Omental fat pad (tissue), 4 donors: ENCODE results near the gene NKD1. TPM values are rescaled to one million over a fixed set of nuclear protein-coding genes. Genes with fewer than 3 reads are reported as not detected.

Source experiments
- ATAC-seq: fragments of 150-250 bp; one replicate; pipeline ENCODE4 v1.9.1; 2016; ENCODE audit warnings: mild to moderate bottlenecking, moderate library complexity; ENCODE audit not compliant: low FRiP score
- DNase-seq: peaks from one replicate; pipeline ENCODE4 v3.0.0-alpha.2; 2019; ENCODE audit warnings: low spot score
- total RNA-seq, 4 donors: library from RNA; depleted of rRNA; stranded (reverse); fragments of >200 nt; gene quantifications; one replicate each; pipeline ENCODE4 v1.1.0, GENCODE V29; 2016
- TF ChIP-seq, protein P1 (sequence below), 3 donors: fragments of 450-650 bp; IDR thresholded peaks; one replicate each; pipeline ENCODE4 v1.5.1; 2016 to 2017; ENCODE audit warnings: antibody characterized with exemption in 3 of 3, mild to moderate bottlenecking in 3 of 3, moderate library complexity in 2 of 3

NKD1 gene
- total RNA-seq, 4 donors from 2014 or later = 2.2 to 11.6 (median 3.1) TPM

DNA sequence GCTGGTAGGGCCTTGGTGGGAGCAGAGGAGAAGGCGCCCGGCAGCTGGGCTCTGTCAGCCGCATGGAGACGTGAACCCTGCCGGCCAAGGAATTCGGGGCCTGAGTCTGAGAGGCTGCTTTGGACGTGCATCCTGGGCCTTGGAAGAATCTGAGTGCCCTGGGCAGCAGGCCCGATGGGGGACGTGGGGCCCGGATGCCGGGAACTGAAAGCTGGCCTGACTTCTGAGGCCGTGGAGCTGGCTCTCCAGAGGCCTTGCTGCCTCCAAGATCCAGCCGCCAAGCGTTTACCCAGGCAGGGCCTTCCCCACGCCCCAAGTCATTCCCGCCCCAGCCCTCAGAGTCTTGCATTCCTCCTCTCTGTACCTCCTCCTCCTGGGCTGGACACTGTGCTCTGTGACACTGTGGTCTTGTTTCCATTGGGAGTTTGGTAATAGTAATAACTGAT, 37.2 kb downstream of the NKD1 start:
- TF ChIP-seq, protein P1, sequence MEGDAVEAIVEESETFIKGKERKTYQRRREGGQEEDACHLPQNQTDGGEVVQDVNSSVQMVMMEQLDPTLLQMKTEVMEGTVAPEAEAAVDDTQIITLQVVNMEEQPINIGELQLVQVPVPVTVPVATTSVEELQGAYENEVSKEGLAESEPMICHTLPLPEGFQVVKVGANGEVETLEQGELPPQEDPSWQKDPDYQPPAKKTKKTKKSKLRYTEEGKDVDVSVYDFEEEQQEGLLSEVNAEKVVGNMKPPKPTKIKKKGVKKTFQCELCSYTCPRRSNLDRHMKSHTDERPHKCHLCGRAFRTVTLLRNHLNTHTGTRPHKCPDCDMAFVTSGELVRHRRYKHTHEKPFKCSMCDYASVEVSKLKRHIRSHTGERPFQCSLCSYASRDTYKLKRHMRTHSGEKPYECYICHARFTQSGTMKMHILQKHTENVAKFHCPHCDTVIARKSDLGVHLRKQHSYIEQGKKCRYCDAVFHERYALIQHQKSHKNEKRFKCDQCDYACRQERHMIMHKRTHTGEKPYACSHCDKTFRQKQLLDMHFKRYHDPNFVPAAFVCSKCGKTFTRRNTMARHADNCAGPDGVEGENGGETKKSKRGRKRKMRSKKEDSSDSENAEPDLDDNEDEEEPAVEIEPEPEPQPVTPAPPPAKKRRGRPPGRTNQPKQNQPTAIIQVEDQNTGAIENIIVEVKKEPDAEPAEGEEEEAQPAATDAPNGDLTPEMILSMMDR (IDR thresholded peaks at IDR 0.05) = no peak
- DNase-seq (no peak), ATAC-seq (peak; percentile 50)

GRCh38 chr16:50587543-50587942, 39.3 kb downstream of the NKD1 start:
- ATAC-seq = no peak
- TF ChIP-seq, protein P1 (IDR thresholded peaks at IDR 0.05) = no peak
- DNase-seq = no peak

DNA sequence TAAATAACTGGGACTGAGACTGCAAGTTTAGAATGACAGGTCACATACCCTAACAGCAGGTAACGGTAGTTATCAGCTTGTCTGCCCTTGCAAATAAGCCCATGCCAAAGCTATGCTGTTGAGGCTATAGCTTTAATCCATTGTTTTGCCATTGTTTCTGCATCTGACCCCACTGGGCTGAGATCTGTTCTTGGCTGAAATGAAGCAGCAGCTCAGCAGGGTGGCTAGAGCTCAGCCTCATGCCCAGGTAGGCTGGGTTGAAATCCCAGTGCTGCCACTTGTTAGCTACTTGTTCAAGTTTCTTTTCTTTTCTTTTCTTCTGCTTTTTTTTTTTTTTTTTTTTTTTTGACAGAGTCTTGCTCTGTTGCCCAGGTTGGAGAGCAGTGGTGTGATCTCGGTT, 40.1 kb downstream of the NKD1 start:
- no peak for ATAC-seq
- TF ChIP-seq, protein P1 (IDR thresholded peaks at IDR 0.05) = no peak
- no peak for DNase-seq

DNA sequence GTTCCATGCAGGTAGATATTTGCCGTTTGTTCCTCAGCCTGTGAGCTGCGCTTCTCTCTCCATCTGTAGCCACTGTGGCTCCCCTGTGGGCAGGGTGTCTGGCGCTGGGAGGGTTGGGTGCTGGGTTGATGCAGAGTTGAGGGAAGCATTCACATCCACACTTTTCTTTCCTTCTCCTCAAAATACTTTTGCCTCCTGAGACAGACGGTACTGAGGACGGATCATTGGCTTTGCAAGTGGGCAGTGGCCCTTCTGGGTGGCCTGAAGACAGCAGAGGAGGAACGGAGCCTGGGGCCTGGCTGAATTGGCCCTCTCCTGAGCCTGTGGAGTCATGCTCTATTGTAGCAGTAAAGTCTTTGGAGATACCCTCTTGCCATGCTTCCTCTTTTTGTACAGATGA, 43.0 kb downstream of the NKD1 start:
- ATAC-seq = no peak
- DNase-seq = no peak
- TF ChIP-seq, protein P1 (IDR thresholded peaks at IDR 0.05) = no peak

DNA sequence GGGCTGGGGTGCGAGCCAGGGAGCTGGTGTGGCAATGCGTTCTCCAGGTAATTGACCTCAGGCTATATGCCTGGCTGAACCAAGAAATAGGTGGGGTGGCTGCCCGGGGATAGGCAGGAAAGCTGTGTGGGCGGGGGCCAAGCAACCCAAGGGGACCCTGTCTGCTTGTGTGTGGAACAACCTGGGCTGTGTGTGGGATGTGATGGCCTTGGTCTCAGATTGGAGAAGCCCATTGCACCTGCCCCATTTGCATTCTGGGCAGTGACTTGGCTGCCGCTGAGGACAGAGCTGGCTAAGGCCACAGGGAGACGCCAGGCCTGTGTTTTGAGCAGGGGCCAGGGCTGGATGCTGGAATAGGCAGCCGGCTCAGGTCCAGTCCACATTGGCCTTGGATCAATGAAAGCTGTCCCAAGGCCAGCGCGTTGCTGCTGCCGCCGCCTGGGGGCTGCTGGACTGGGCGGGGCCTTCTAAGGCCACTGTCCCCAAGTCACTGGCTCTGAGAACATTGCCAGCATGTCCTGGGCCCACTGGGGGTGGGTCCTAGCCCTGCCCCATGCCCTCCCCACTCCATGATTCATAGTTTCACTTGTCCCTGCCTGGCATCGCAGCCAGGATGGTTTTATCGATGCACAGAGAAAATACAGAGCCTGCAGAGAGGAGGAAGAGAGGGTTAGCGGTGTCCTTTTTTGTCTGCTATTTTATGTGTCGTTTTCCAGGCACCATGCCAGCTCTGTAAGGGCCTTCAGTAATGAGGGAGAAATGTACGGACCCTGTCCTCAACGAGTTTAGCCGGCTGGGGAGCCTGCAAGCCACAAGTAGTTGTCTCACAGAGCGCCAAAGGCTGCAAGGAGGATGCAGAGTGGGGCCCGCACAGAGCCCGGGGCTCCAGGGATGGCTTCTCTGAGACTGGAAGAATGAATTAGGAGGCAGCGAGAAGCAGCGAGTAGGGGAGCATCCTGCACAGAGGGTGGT, 43.9 kb downstream of the NKD1 start:
- ATAC-seq (peak; percentile 29), DNase-seq (no peak)
- TF ChIP-seq, protein P1 (IDR thresholded peaks at IDR 0.05) = no peak

DNA sequence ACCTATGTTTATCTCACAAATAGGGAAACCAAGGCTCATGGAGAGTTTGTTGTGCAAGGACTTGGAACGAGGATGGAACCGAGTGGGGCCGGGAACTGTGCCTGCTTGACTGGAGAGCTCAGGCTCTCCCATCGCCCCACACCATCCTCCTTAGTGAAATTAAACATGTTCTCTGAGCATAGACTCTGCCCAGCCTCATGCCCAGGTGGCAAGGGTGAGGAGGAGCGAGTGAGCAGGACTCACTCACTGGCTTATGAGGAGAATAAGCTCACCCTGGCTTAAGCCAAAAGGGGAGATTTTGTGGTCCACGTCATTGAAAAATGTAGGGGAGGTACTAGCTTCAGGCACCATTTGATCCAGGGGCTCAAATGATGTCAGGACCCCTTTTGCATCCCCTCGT, 44.8 kb downstream of the NKD1 start:
- ATAC-seq (no peak), DNase-seq (no peak)
- TF ChIP-seq, protein P1 (IDR thresholded peaks at IDR 0.05) = no peak
